ENCODE results near the gene OR4S2.

OR4S2 gene

GRCh38 chr11:55648027-55648426, at the start of gene OR4S2:
OR4S2 (plus strand) TSS chr11:55648327; CDS start chr11:55650904, 2,577 bp downstream.
- DNase-seq: no peak

GRCh38 chr11:55607545-55607944, 40.6 kb upstream of the OR4S2 start, which contains the start of gene OR4C11:
OR4C11 (minus strand) TSS chr11:55607645; CDS start chr11:55604373, 3,272 bp downstream.
- DNase-seq: no peak

- DNase-seq: no peak
Observed at GRCh38 chr11:55624531-55624930, 23.6 kb upstream of the OR4S2 start.

- no peak for DNase-seq
Observed at GRCh38 chr11:55634813-55635212, 13.3 kb upstream of the OR4S2 start, which contains the start of gene OR4P4. OR4P4 (plus strand) TSS chr11:55635113.

GRCh38 chr11:55652560-55652959, 4.4 kb downstream of the OR4S2 start:
- no peak for DNase-seq

- no peak for DNase-seq
Observed at GRCh38 chr11:55655096-55655495, 7.0 kb downstream of the OR4S2 start.

GRCh38 chr11:55658031-55658573, 10.0 kb downstream of the OR4S2 start:
- DNase-seq: no peak

- DNase-seq: no peak
Observed at GRCh38 chr11:55658608-55659007, 10.5 kb downstream of the OR4S2 start.

GRCh38 chr11:55661901-55662300, 13.8 kb downstream of the OR4S2 start, which contains the start of gene OR4C6:
OR4C6 (plus strand) TSS chr11:55662201; CDS start chr11:55665167, 2,966 bp downstream.
- DNase-seq: no peak

- no peak for DNase-seq
Observed at GRCh38 chr11:55669376-55669775, 21.2 kb downstream of the OR4S2 start.

GRCh38 chr11:55673860-55674259, 25.7 kb downstream of the OR4S2 start:
- DNase-seq: no peak

- DNase-seq: no peak
Observed at GRCh38 chr11:55697817-55698216, 49.7 kb downstream of the OR4S2 start.

GRCh38 chr11:55701429-55701828, 53.3 kb downstream of the OR4S2 start:
- DNase-seq: no peak
